Limb (tissue), 2 donors: ENCODE results near the gene HLA-F.

Experiments
- DNase-seq, 2 donors: peaks; one replicate each; pipeline ENCODE4 v3.0.0-alpha.2; 2016; ENCODE audit errors: extremely low spot score in 2 of 2

HLA-F gene

DNA sequence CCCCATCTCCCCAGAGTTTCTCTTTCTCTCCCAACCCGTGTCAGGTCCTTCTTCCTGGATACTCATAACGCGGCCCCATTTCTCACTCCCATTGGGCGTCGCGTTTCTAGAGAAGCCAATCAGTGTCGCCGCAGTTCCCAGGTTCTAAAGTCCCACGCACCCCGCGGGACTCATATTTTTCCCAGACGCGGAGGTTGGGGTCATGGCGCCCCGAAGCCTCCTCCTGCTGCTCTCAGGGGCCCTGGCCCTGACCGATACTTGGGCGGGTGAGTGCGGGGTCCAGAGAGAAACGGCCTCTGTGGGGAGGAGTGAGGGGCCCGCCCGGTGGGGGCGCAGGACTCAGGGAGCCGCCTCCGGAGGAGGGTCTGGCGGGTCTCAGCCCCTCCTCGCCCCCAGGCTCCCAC, at the start of gene HLA-F:
TSS of gene HLA-F (plus strand) at position 173 of the 404 bp plus-strand sequence. CDS start at position 203, 30 bp downstream.
- peak; percentile 39 to 51 for DNase-seq

DNA sequence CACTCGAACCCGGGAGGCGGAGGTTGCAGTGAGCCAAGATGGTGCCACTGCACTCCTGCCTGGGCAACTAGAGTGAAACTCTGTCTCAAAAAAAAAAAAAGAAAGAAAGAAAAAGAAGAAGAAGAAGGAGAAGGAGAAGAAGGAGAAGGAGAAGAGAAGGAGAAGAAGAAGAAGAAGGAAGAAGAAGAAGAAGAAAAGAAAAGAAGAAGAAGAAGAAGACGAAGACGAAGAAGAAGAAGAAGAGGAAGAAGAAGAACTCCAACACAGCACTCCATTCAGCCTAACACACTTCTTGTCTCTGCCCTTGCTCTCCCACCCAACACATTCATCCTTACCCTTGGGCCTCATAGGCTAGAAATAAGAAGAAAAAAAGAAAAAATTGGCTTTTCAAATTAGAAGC, 49.2 kb upstream of the HLA-F start:
- no peak for DNase-seq

- no peak for DNase-seq
Measured at GRCh38 chr6:29675561-29675960, 47.7 kb upstream of the HLA-F start.

DNA sequence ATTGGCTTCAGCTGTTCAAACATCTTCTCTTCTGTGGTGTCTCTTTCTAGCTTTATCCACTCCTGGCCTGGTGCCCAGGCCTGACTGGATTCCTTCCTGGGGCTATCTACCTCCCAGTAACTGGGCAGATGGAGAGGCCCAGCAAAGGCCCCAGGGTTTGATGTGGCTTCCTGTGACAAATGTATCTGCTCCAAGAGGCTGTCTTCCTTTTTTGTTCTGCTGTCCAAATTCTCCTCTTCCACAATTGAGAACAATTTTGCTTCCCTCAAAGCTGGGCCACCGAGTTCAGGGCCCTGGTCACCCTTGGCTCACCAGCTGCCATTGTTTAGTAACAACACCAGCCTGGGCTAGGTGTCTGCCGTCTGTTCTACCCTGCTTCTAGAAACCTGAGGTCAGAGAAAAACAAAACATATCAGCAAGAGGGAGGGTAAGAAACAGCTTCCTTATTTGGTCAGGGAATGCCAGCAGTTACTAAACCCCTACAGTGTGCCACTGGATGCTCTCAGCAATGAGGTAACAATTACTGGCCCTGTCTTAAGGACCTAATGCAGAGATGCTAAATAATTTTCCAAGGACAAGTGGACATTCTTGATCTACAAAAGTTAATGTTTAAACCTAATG, 46.1 kb upstream of the HLA-F start:
- DNase-seq, result no peak

DNA sequence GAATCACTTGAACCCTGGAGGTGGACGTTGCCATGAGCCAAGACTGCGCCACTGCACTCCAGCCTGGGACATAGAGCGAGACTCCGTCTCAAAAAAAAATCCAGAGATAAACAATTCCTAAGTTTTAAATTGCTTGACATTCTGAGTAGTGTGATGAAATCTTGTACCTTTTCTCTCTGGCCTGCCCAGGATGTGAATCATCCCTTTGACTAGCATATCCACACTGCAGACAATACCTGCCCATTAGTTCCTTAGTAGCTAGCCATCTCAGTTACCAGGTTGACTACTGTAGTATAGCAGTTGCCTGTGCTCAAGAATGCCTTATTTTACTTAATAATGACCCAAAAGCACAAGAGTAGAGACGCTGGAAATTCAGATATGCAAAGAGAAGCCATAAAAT, 45.1 kb upstream of the HLA-F start:
- DNase-seq, result no peak

GRCh38 chr6:29679962-29680361, 43.3 kb upstream of the HLA-F start:
- DNase-seq, result no peak

DNA sequence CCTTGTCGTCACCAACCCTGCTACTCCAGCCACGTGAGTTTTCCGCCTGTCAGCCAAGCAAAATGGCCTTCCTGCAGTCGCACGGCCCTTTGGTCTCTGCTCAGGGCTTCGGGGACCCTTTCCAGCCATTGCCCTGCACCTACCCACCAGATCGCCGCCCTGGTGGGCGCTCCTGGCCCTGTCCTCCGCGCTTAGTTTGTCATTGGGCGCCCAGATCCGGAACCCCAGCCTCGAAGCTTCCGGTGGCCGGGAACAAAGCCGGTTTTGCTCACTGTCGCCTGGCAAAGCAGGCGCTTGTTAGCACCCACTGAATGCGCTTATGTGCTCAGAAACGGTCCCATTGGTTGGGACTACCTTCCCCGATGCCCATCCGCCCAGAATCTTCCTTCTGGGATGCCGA, 42.8 kb upstream of the HLA-F start:
- DNase-seq, result no peak

GRCh38 chr6:29680904-29681303, 42.3 kb upstream of the HLA-F start, which contains the start of gene ZFP57:
ZFP57 (minus strand) TSS chr6:29681152; CDS start chr6:29677003, 4,149 bp downstream.
- no peak for DNase-seq

DNA sequence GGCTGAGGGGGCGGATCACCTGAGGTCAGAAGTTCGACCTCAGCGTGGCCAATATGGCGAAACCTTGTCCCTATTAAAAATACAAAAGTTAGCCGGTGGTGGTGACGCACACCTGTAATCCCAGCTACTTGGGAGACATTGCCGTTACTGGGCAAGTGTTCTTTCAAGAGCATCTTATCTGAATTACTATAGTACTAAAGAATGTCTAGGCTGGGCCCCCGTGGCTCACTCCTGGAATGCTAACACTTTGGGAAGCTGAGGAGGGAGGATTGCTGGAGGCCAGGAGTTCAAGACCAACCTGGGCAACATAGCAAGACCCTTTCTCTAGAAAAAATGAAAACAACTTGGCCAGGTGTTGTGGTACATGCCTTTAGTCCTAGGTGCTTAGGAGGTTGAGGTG, 41.4 kb upstream of the HLA-F start:
- no peak for DNase-seq

- no peak for DNase-seq
Measured at GRCh38 chr6:29685718-29686326, 37.4 kb upstream of the HLA-F start.

DNA sequence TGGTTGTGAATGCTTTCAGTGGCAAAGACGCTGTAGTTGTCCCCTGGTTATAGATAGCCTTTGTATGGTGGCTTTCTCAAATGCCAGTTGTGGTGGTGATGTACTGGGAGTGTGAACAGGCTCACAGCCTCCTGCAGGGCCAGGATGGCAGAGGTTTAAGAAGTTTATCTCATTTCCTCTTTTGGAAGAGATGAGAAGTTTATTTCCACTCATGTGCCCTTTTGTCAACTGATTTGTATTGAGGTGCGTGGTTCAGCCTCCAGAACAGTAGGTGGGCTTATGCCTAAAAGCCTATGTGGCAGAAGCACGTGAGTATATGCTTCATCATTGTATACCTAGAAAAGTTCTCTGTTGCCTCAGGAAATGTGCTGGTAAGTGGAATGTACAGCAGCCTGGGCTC, 28.6 kb upstream of the HLA-F start:
- no peak for DNase-seq

- DNase-seq, result no peak
Measured at GRCh38 chr6:29696147-29697125, 26.8 kb upstream of the HLA-F start.

GRCh38 chr6:29702519-29703103, 20.6 kb upstream of the HLA-F start:
- DNase-seq, result peak in 1 of 2 donors; percentile 64

DNA sequence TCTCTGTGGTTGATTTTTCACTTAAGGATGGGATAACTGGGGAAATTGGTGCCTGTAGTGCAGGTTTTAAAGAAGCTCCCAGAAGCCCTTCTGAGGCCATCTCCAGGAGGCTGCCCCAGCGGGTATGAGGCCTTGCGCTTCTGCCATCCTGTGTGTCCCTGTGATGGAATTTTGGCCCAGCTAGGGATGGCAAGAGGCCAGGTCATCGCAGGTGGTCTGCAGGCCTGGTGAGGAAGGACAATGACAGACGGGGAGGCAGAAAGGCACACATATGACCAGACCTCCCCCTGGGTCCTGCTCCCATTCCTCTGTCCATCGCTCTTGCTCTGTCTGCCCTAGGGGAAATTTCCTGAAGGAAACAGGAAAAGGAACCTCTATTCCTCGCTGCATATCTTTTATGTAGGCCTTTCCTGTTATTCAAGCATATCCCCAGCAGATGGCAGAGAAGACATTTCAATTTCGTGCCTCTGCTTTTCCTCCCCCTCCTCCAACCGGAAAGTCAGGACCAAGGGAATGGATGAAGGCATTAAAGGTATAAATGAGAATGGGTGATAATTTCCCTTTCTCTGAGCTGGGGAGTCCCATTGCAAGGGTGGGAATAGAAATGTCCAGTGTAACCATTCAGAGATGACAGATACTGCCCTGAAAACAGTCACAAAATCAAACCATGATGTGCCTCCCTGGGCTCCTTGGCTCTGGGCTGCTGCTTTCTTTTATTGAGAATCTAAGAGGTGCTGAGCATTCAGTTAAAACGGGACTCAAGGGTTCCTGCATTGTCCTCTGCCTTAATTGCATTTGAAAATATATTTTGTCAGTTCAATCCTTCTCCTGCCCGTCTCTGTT, 17.6 kb upstream of the HLA-F start:
- DNase-seq, result peak; percentile 18 to 41

- no peak for DNase-seq
Measured at GRCh38 chr6:29708432-29709179, 14.6 kb upstream of the HLA-F start.

DNA sequence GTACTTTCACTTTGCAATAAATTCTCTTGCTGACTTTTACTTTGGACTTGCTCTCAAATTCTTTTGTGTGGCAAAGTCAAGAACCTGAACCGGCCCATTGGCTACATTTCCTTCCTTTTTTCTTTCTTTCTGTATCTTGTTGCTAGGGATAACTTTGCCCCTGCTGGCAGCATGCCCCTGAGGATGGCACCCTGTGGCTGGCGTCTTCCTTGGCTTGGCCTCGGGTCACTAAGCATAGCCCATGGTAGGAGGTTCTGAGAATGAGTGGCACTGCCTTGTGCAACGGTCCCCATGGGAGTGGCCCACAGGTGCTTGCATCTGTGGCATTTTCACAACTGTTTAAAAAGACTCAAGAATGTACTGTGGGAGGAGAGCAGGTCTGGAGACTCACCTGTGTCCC, 14.0 kb upstream of the HLA-F start:
- no peak for DNase-seq

DNA sequence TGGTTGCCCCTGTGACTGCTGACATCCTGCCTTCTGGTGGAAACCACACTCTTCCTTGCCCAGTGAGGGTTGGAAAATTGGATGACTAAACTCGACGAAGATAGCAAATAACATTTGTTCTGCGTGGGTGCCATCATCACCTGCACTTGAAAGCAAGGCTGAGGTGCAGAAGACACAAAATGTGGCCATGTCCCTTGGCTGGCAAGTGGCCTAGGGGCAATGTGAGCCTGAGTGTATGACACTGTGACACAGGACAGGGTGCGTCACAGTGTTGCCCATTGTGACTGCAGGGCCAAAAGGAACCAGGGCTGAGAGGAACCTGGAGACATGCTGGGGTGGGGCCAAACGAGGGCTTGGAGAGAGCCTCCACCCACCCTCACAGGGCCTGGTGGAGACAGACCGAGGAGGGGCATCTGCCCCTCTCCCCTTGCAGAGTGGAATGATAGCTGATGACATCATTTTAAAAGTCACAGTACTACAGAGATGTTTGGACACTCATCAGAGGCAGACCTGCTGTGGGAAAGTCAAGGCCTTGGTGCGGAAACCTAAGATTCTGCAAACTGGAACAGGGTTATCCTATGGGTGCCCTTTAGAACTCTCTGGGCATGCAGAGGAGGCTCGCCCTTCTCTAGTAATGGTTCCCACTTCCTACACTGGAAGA, 12.8 kb upstream of the HLA-F start:
- DNase-seq, result no peak

DNA sequence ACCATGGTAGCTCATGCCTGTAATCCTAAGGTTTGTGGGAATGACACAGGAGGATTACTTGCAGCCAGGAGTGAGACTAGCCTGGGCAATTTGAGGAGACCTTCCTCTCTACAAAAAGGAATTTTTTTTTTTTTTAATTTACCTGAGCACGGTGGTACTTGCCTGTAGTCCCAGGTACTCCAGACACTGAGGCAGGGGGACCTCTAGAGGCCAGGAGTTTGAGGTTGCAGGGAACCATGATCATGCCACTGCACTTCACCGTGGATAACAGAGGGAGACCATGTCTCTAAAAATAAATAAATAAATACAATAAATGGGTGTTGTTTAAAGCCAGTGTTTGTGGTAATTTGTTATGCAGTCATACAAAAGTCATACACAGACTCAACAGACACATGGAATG, 2.4 kb upstream of the HLA-F start:
- DNase-seq, result no peak
